Measurements from ENCODE around the gene N4BP2L1.

Gene N4BP2L1

DNA sequence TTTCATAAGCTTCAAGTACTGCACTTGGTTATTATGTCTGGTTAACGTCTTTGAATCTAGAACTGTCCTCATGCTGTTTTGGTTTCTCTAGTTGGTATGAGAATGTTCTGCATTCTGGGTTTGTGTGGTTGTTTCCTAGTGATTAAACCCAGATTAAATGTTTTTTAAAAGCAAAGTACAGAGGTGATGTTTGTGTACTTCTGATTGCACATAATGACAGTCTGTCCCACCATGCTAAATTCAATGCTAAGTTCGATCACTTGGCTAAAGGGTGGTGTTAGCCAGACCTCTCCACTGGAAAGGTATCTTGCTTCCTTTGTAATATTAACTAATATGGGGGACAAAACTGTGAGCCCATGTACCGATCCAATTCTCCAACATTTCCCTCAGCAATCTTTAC is 14.6 kb downstream of the N4BP2L1 start:
- Mint-ChIP-seq H3K4me3 (no peak overlapping the region), H3K27me3 (ENCODE audit: low read depth, poor library complexity) (peaks cover 21% of the 10 kb centered on the region), H3K36me3 (ENCODE audit: low read depth) (peaks cover 9% of the 10 kb centered on the region), H3K9me3 (peaks cover 8% of the 10 kb centered on the region), H3K27ac (no peak overlapping the region), H3K4me1 (peaks cover 28% of the 10 kb centered on the region)
- TF ChIP-seq, protein P1, sequence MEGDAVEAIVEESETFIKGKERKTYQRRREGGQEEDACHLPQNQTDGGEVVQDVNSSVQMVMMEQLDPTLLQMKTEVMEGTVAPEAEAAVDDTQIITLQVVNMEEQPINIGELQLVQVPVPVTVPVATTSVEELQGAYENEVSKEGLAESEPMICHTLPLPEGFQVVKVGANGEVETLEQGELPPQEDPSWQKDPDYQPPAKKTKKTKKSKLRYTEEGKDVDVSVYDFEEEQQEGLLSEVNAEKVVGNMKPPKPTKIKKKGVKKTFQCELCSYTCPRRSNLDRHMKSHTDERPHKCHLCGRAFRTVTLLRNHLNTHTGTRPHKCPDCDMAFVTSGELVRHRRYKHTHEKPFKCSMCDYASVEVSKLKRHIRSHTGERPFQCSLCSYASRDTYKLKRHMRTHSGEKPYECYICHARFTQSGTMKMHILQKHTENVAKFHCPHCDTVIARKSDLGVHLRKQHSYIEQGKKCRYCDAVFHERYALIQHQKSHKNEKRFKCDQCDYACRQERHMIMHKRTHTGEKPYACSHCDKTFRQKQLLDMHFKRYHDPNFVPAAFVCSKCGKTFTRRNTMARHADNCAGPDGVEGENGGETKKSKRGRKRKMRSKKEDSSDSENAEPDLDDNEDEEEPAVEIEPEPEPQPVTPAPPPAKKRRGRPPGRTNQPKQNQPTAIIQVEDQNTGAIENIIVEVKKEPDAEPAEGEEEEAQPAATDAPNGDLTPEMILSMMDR (IDR thresholded peaks at IDR 0.05), result no peak
- DNase-seq, result no peak

DNA sequence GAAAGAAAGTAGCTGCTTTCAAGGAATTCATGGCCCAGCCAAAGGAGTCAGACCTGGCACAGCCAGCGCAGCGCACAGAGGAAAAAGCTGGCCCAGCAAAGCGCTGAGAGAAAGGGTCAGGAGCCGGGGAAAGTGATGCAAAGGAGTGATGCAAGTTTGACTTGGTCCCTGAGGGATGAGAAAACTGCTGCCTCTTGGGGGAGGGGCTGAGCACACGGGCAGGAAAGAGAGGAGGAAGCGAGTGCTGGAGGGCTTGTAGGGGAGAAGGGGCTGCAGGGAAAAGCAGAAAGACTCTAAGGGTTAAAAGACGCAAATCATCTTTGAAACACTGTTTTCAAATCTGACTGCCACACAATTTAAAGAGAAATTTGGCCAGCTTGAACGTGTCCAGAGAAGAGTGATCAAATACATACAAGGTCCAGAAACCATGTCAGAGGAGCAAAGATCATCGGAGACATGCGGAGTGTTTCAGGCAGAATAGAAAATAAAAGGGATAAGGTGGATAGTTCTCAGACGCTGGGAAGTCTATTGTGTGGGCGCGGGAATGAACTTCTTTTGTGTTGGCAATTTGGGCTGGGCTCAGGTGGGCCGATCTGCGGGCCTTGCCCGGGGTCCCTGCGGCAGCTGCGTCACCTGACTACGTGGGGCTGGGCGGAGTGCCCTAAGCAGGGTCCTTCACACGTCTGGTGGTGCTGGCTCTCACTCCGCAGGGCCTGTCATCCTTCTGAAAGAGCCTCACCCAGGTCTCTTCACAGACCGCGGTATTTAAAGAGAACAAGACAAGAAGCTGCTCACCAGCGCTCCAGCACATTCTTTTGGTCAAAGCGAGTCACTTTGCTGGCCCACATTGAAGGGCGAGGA is 18.1 kb downstream of the N4BP2L1 start:
- Mint-ChIP-seq H3K4me1 (peaks cover 32% of the 10 kb centered on the region), H3K27me3 (ENCODE audit: low read depth, poor library complexity) (peaks cover 17% of the 10 kb centered on the region), H3K27ac (no peak overlapping the region), H3K36me3 (ENCODE audit: low read depth) (peaks cover 9% of the 10 kb centered on the region), H3K9me3 (no peaks in the 10 kb centered on the region), H3K4me3 (peak overlapping the region; percentile 79)
- peak; percentile 32 for DNase-seq
- TF ChIP-seq, protein P1 (IDR thresholded peaks at IDR 0.05), result no peak

DNA sequence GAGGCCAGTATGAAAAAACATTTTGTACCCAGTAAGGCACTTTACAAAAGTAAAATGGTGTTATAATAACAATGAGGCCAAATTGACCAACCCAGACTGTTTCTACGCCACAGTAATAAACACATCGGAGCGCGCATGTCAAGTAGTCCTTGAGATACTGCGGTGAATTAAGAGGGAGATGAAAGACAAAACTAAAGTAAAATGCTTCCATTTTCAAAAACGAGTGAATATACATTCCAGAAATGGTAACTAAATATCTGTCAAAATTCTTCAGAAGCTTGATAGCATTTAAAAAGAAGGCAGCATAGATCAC is 19.0 kb downstream of the N4BP2L1 start:
- Mint-ChIP-seq H3K9me3 (no peaks in the 10 kb centered on the region), H3K4me1 (peaks cover 32% of the 10 kb centered on the region), H3K27ac (no peak overlapping the region), H3K27me3 (ENCODE audit: low read depth, poor library complexity) (peaks cover 17% of the 10 kb centered on the region), H3K4me3 (peak overlapping the region; percentile 79), H3K36me3 (ENCODE audit: low read depth) (peaks cover 9% of the 10 kb centered on the region)
- TF ChIP-seq, protein P1 (IDR thresholded peaks at IDR 0.05), result no peak
- DNase-seq, result no peak

DNA sequence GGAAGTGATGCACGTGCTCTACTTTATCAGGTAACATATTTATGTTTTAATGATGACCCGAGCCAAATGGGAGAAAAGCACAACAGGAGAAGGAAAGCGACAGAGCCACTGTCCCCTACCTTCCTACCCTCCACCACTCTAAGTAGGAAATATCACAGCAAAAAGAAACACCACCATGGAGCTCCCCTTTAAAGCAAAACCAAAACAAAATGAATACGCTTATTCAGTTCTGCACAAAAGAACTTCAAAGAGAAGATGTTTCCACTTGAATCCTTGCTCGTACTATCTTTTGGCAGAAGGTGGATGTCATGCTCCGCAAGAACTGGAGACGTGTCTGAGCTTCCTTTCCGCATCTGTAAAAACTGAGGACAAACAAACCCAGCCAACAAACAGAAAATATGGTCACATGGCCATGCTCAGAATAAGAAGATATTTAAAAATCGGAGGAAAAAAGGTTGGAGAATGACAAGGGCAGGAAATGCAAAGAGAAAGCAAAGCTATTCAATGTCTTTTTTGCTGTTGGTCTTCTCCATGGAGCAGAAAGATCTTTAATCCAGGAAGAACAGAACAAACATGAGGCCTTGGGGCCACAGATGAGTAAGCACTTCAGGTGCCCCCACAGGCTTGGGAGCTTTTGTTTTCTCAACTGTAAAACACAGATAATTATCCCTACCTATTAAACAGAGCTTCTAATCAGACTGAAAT is 19.5 kb downstream of the N4BP2L1 start:
- peaks cover 17% of the 10 kb centered on the region for H3K27me3 Mint-ChIP-seq (ENCODE audit: low read depth, poor library complexity)
- TF ChIP-seq, protein P1 (IDR thresholded peaks at IDR 0.05), result no peak
- peaks cover 9% of the 10 kb centered on the region for H3K36me3 Mint-ChIP-seq (ENCODE audit: low read depth)
- H3K4me3 Mint-ChIP-seq, result peak overlapping the region; percentile 62
- no peak for DNase-seq
- no peak overlapping the region for H3K27ac Mint-ChIP-seq
- H3K9me3 Mint-ChIP-seq, result no peaks in the 10 kb centered on the region
- H3K4me1 Mint-ChIP-seq, result peaks cover 32% of the 10 kb centered on the region

DNA sequence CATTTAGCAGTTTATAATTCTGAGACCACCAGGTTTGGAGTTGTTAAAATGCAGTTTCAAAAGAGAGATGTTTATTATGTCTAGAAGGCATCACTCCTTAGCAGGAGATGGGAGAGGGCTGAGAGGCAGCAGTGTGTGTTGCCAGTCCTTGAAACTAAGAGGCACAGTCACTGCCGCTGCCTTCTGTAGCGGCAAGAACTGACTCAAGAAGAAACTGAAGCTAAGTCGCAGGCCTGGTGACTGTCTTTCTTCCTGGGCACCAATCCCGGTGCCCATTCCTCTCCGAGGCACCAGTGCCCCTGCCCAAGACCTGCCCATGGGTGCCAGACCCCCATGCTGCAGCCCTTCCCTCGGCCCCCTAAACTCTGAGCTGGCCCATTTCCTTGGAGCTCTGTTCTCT is 20.1 kb downstream of the N4BP2L1 start:
- H3K27ac Mint-ChIP-seq, result no peak overlapping the region
- H3K9me3 Mint-ChIP-seq, result no peaks in the 10 kb centered on the region
- no peak for DNase-seq
- H3K27me3 Mint-ChIP-seq (ENCODE audit: low read depth, poor library complexity), result peaks cover 15% of the 10 kb centered on the region
- TF ChIP-seq, protein P1 (IDR thresholded peaks at IDR 0.05), result no peak
- peaks cover 32% of the 10 kb centered on the region for H3K4me1 Mint-ChIP-seq
- H3K4me3 Mint-ChIP-seq, result no peak overlapping the region
- peaks cover 9% of the 10 kb centered on the region for H3K36me3 Mint-ChIP-seq (ENCODE audit: low read depth)
